Lower leg skin (tissue), 4 donors: ENCODE measurements around the gene CHL1. TPM values are rescaled to one million over a fixed set of nuclear protein-coding genes. Genes with fewer than 3 reads are reported as not detected.
A peak's percentile ranks its signal among the peaks of the same experiment; 100 is the strongest.

Experiments
- DNase-seq, 2 donors: peaks; one replicate each; pipeline ENCODE4 v3.0.0-alpha.2; 2019; ENCODE audit warnings: low spot score in 2 of 2
- H3K4me3 ChIP-seq: fragments of 200-600 bp; sonication (generic); 2 replicates; pipeline ENCODE4 v1.5.1; 2017; ENCODE audit warnings: mild to moderate bottlenecking, low read depth; ENCODE audit not compliant: poor library complexity, severe bottlenecking
- CTCF ChIP-seq, 3 donors: fragments of 450-650 bp; IDR thresholded peaks; one replicate each; pipeline ENCODE4 v1.5.1; 2016; ENCODE audit warnings: antibody characterized with exemption in 3 of 3, mild to moderate bottlenecking in 3 of 3, moderate library complexity in 2 of 3
- POLR2A ChIP-seq, 2 donors: fragments of 450-650 bp; IDR thresholded peaks; one replicate each; pipeline ENCODE4 v1.6.1; 2016 to 2017; ENCODE audit warnings: antibody characterized with exemption in 2 of 2, mild to moderate bottlenecking in 1 of 2, moderate library complexity in 1 of 2
- WGBS, 2 donors: methylation state at CpG; one replicate each; pipeline ENCODE4 v1.1.5; 2018; 5-methylcytosine and 5-hydroxymethylcytosine counted together
- intact Hi-C: fragments of 100-400 bp; cut with DNase I; formaldehyde crosslinking; loops from one replicate; pipeline ENCODE4 v1.15.0; 2023; ENCODE audit warnings: low total_unique reads
- total RNA-seq, 4 donors: library from RNA; depleted of rRNA; stranded (reverse); fragments of >200 nt; gene quantifications; one replicate each; pipeline ENCODE4 v1.1.0, GENCODE V29; 2016

The CHL1 gene
- total RNA-seq, result 10 to 100 TPM; 32.7 to 53.1 (median 42.9) TPM

GRCh38 chr3:196311-197148 is at the start of gene CHL1:
Gene CHL1 (plus strand): TSS chr3:196763. CDS start chr3:319777, 123,014 bp downstream.
- H3K4me3 ChIP-seq, result peak within 1 kb of the TSS; percentile 24
- 1 to 2% methylated on average over 40 to 64 of the region's 64 CpGs for WGBS, 2 donors
- DNase-seq, result peak in 1 of 2 donors; percentile 84
- intact Hi-C loops, result no loop called here
- TF ChIP-seq CTCF (IDR thresholded peaks at IDR 0.05) (no peak), POLR2A (IDR thresholded peaks at IDR 0.05) (no peak)

GRCh38 chr3:151614-152189 is 44.9 kb upstream of the CHL1 start:
- DNase-seq, result no peak
- WGBS, 2 donors, result 85 to 88% methylated on average over 2 of the region's 2 CpGs
- intact Hi-C loops, result no loop called here
- TF ChIP-seq CTCF (IDR thresholded peaks at IDR 0.05) (no peak), POLR2A (IDR thresholded peaks at IDR 0.05) (no peak)
- H3K4me3 ChIP-seq, result no peak overlapping the region

- intact Hi-C loops, result no loop called here
- no peak overlapping the region for H3K4me3 ChIP-seq
- WGBS, 2 donors, result 44 to 51% methylated on average over 1 of the region's 1 CpG
- TF ChIP-seq CTCF (IDR thresholded peaks at IDR 0.05) (no peak), POLR2A (IDR thresholded peaks at IDR 0.05) (no peak)
- no peak for DNase-seq
Observed at GRCh38 chr3:159974-160373, 36.6 kb upstream of the CHL1 start.

- intact Hi-C loops, result no loop called here
- no peak for DNase-seq
- TF ChIP-seq POLR2A (IDR thresholded peaks at IDR 0.05) (no peak), CTCF (IDR thresholded peaks at IDR 0.05) (no peak)
- H3K4me3 ChIP-seq, result no peak overlapping the region
Observed at GRCh38 chr3:166071-166470, 30.5 kb upstream of the CHL1 start.

- TF ChIP-seq POLR2A (IDR thresholded peaks at IDR 0.05) (no peak), CTCF (IDR thresholded peaks at IDR 0.05) (no peak)
- WGBS, 2 donors, result 91 to 95% methylated on average over 5 of the region's 5 CpGs
- no peak overlapping the region for H3K4me3 ChIP-seq
- no peak for DNase-seq
- intact Hi-C loops, result no loop called here
Observed at GRCh38 chr3:166799-167198, 29.8 kb upstream of the CHL1 start.
